ENCODE measurements around the gene CUL7.
A peak's percentile ranks its signal among the peaks of the same experiment; 100 is the strongest.
"Not testable (repeated sequence)": the region's sequence is repeated elsewhere in the genome, so short reads cannot be mapped to it uniquely, and the experiment has no call there.

Gene CUL7

DNA sequence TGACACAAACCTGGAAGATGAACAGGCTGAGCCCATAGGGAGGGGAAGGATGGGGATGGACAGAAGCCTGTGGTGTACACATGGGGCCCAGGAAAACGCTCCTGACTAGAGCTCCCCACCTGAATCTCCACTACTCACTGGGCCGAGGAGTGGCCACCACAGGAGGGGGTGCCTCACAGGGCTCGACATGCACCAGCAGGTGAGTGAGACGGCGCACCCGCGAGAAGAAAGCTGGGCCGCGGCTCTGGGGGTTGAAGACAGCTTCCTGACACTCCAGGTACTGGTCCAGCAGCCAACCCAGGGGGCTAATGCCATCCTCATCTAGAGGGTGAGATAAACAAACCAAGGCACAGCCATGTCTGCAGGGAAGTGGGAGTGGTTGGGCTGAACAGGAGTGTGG is 10.3 kb downstream of the CUL7 start:
- DNase-seq, result no peak

DNA sequence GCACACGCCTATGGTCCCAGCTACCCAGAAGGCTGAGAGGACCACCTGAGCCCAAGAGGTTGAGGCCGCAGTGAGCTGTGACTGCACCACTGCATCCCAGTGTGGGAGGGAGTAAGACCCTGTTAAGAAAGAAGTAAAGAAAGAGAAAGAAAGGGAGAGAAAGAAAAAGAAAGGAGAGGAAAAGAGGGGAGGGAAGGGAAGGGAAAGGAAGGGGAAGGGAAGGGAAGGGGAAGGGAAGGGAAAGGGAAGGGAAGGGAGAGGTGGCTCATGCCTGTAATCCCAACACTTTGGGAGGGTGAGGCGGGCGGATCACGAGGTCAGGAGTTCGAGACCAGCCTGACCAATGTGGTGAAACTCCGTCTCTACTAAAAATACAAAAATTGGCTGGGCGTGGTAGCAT is 12.2 kb downstream of the CUL7 start:
- DNase-seq, result not testable (repeated sequence)

DNA sequence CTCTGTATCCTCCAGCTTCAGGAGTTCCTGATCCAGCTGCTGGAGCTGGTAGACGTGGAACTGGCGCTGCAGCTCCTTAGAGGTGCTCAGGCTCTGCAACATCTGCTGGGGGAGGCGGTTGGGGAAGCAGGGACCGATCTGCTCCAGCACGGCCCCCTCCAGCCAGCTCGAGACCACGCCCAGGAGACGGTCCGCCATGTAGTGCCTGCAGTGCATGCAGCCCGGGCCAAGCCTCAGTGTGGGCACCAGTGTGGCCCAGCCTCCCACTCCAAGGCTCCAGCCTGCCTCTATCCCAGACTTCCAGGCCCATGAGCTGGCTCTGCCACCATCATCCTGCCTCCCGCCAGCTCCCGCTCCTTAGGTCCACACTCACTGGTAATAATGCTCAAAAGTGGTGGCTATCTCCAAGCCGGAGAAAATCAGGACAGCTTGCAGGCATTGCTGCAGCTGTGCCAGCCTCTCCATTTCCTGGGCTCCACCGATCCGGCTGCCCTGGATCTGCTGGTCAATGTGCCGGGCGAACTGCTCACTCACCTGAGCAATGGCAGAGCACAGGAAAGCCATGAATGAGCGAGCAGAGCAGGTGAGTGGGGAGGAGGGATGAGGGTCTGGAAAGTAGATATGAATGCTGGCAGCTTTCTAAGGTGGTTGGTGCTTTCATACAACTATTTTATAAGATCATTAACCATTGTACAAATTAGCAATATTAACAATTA is 13.0 kb downstream of the CUL7 start:
- no peak for DNase-seq

DNA sequence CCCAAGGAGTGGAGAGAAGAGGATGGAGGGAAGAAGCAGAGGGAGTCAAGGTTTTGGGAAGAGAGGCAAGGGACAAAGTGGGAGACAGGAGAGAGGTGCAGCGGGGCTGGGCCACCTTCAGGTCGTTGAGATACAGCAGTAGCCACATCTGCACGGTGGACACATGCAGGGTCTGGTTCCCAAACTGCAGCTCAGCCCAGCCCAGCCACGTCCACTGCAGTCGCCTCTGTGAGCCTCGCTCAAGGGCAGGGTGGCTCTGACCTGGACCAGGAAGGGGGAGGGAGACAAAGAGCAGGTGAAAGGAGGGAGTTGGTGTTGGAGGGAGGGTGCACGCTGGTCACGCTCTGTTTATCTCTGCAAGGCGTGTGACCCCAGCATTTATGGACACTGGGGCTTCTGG is 14.9 kb downstream of the CUL7 start:
- DNase-seq, result no peak

DNA sequence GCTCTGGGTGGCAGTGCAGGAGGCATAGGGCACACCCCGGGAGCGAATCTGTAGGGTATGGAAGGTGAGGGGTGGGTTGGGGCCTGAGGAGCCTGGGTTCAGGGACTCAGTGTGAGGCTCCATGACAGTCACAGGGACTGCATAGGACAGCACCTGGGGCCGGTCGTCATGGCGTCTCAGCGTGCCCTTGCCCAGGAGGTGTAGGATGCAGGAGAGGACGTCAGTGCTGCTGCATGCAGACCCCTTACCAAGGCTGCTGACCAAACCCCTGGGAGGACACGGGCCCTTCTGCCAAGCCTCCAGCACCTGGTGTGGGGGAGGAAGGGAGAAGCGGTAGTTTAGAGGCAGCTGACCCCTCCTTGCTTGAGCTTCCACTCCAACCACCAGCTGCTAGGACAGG is 15.9 kb downstream of the CUL7 start:
- no peak for DNase-seq

DNA sequence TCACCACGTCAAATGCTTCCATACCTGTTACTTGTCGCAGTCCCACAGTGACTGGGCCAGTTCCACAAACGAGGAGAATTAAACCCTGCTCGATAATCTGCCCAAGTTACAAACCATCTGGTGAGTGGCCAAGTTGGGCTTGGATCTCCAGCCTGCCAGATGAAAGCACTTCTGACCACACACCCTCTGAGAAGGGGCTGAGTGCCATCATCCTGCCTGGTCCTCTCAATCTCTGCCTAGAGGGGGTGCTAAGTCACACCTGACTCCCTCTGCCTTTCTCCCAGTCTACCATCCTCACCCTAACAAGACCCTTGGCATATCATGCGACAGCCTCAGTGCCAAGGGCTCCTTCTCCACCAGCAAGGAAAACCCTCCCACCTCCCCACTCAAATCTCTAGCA is 16.5 kb downstream of the CUL7 start:
- no peak for DNase-seq

DNA sequence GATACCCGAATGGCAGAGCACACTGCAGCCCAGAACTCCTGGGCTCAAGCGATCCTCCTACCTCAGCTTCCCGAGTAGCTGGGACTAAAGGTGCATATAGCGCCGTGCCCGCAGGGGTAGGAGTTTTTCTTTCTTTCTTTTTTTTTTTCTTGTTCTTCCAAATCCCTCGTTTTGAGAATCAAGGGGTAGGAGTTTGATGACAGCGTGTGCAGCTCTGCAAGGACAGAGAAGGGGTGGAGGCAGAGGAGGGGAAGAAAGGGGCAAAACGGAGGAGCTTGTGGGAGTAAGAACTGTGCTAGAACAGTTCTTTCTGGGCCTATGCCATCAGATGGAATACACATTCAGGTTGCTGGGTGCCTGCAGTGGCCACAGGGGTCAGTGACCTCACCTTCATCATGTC is 16.9 kb downstream of the CUL7 start:
- DNase-seq, result no peak

DNA sequence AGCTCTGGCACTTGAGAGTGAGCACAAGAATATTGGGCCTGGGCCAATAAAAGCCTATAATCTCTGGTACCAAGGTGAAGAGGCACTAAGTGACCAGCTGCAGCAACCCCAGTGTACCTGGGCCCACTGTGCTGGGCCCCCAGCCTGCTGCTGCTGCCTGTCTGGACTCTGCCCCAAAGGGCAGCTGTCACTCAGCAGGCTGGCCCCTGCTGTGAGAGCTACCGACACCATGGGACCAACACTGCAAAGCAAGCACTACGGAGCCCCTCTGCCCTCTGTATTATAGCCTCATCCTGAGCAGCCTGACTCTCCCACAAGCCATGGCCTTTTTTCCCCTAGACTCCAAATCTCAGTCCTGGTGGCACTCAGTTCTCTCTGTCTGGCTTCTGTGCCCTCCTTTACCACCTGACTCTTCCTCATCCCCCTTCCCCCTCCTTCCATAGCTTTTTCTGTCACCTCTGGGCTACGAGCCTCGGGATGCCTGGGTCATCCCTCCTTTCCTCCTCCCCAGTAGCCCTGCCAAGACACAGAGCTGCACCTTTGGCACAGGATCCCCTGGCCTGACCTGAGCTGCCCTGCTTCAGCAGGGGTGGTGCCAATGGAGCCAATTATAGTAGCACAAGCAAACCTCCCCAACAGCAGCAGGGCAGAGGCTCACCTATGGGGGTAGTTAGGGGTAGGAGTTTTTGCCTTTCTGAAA is 18.0 kb downstream of the CUL7 start:
- no peak for DNase-seq

DNA sequence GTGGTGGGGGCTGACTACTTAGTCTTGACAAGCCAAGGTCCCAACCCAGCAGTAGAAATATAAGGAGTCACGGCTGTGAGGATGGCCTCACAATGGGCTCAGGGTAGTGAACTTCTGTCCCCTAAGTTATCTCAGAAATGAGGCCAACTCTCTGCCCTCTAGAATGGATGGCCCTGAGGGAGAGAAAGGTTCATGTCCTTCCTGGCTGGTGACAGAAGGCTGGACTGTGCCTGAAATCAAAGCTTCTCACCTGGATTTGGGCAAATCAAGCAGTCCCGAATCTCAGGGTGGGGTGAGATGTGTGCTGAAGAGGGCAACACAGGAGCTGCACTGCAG is 19.5 kb downstream of the CUL7 start:
- DNase-seq, result no peak

DNA sequence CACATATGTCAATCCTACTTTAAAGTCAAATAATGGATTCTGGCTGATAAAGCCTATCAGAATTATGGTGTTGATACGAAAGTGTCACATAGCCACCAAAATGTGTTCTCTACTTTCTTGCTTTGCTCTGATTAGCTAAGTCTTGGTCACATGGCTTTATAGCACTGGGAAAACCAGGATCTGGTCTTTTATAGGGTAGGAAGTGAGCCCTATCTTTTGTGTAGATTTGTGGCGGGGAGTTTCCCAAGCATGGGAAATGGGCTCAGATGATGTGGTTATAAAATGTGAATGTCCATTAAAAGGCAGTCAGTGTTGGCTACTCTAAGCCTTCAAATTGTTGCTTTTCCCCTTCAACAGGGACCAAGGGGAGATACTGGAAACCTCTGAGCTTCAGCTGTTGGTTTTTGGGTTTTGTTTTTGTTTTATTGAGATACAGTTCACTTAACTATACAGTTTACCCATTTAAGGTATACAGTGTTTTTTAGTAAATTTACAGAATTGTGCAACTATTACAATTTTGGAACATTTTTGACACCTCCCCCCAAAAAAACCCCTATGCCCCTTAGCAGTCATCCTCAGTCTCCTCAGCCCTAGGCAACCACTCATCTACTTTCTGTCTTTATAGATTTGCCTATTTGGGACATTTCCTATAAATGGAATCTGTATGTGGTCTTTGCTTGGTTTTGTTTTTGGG is 20.0 kb downstream of the CUL7 start:
- DNase-seq, result no peak

DNA sequence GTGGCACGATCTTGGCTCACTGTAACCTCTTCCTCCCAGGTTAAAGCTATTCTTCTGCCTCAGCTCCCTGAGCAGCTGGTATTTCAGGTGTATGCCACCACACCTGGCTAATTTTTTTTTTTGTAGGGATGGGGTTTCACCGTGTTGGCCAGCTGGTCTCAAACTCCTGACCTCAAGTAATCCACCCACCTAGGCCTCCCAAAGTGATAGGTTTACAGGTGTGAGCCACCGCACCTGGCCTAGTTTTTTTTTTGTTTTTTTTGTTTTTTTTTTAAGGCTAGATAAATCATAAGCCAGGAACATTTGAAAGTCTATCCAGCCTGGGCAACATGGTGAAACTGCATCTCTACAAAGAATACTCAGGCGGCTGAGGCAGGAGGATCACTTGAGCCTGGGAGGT is 21.3 kb downstream of the CUL7 start:
- DNase-seq, result no peak

DNA sequence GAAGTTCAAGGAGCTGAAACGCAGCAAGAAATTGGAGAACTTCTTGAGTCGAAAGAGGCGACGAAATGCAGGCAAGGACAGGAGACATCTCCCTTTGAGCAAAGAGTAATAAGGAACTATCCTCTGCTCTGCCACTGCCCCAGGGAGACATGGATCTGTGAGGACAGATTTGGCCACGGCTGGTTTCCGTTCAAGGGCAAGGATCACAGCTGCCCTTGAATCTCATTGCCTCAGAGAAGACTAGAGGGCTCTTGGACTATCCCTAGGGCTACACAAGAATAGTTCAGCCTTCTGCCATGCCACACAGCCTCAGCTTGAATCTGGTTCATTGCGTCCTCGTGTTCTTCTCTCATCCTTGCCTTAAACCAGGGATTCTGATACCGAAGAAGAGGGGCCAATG is 24.5 kb downstream of the CUL7 start:
- no peak for DNase-seq

DNA sequence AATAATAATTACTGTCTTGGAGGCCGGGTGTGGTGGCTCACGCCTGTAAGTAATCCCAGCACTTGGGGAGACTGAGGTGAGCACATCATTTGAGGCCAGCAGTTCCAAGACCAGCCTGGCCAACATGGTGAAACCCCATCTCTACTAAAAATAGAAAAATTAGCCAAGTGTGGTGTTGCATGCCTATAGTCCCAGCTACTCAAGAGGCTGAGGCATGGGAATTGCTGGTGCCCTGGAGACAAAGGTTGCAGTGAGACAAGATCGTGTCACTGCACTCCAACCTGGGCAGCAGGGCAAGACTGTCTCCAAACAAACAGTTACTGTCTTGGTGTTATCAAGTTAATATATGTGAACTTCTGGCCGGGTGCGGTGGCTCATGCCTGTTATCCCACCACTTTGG is 27.3 kb downstream of the CUL7 start:
- no peak for DNase-seq

DNA sequence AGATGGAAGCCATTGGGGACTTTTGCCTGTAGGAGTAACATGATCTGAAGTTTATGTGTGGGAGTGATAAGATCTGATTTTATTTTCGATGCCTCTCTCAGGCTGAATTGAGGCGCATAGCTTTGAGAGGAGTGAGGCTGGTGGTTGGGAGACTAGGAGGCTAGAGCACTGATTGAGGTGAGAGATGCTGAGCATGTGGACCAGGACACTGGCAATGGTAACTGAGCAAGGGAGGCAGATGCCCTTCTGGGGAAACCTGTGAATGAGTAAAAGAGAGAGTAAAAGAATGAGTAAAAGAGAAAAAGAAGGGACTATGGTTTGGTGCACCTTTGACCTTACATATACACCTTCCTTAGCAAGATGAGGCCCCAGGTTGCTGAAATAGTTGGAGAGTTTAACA is 29.2 kb downstream of the CUL7 start:
- no peak for DNase-seq

DNA sequence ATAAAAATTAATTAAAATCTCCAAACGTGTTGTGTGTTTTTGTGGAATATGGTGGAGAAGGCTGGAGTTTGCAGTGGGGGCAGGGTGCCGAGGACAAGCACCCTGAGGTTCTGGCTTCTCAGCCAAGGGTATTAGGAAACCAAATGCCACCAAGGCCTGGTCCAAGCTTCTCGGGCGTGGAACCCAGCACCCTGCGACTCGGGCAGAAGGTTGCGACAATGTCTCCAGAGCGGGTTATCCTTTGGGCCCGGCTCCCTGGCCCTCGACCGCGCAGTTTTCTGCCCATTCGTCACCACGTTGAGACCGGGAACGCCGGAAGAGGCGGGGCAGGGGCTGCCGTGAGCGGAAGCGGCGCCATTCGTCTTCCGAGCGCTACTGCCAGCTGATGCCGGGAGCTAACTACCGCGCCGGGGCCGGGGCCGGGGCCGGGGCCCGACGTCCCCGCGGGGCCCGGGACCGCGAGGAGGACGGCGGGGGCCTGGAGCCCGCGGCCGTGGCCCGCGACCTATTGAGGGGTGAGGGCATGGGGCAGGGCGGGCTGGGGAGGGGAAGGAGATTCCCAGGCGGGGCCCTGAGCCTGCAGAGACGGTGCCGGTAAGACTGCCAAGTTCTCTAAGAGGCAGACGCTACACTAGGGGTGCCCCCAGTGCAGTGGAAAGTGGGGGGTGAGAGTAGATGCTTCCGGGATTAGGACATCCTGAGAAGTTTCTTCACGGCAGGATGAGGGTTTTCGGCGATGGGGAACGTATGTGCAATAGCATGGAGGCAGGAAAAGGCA is 32.2 kb downstream of the CUL7 start, which contains the start of gene RRP36:
TSS of gene RRP36 (plus strand) at position 354 of the 778 bp plus-strand sequence. CDS start at position 386, 32 bp downstream.
- DNase-seq, result peak; percentile 69

DNA sequence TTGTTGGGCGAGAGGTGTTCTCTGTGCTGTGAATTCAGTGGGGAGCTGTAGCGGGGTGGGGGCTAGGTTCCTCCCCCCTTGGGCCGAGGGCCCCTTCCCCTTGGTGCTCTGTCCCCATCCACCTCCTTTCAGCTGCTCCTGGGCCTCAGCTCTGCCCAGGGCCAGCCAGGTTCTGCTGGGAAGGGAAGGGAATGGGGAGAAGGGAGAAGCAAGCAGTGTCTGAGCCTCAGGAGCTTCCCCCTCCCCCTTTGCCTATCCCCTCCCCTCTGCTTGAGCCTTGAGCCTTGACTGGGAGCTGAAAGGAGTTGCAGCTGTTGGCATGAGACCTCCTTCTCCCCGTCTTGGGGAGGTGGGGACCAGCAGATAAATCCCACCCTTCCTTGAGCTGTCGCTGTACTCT is 32.8 kb downstream of the CUL7 start:
- DNase-seq, result no peak

DNA sequence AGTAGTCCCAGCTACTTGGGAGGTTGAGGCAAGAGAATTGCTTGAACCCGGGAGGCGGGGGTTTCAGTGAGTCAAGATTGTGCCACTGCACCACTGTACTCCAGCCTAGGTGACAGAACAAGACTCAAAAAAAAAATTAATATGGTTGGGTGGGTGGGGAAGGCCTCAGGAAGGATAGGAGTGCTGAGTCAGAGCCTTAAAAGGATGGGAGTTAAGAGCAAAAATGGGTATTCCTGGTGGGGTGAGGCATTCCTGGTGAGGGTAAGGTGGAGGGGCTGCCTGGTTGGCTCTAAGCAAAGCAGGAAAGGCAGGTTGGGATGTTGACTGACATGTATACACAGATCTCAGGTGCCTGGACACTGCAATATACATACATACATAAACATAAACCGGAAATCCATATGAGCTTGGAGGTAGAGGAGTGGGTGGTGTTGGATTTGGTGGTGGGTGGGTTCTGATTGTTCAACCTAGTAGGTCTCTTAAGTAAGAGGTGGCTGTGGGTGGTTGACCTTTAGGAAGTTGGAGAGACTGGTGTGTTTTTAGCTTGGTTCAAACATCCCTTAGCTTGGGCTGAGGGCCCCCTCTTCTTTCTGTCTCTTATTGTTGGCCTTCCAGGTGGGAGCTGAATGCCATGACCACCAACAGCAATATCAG is 33.5 kb downstream of the CUL7 start:
- no peak for DNase-seq

DNA sequence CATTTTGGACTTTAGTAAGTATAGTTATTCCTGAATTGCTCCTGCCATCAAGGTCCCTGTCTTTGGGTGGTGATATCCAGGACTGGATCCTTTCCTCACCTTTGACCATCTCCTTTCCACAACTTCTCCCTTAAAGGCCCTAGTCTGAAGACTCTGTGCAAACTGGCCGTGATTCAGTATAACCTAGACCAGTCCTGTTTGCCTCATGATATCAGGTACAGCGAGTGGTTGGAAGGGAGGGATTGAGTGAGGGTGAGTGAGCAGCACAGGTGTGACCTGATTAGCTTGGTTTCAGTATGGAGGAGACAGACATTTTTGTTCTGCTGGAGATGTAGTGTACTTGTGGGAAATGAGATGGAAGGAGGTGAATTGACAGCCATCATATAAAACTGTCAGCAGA is 34.5 kb downstream of the CUL7 start:
- DNase-seq, result no peak

DNA sequence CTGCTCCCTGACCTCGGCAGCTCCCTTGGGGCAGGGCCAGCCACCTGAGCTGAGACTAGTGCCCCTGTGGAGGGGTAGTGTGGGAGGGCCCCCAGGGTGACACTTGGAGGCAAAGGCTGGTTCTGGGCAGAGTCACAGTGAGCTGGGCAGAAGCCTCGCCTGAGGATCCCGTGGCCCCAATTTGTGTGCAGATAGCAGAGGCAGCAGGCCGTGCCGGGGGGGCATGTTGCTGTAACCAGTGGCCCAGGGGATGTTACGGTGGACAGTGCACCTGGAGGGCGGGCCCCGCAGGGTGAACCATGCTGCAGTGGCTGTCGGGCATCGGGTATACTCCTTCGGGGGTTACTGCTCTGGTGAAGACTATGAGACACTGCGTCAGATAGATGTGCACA is 36.7 kb downstream of the CUL7 start:
- DNase-seq, result no peak

DNA sequence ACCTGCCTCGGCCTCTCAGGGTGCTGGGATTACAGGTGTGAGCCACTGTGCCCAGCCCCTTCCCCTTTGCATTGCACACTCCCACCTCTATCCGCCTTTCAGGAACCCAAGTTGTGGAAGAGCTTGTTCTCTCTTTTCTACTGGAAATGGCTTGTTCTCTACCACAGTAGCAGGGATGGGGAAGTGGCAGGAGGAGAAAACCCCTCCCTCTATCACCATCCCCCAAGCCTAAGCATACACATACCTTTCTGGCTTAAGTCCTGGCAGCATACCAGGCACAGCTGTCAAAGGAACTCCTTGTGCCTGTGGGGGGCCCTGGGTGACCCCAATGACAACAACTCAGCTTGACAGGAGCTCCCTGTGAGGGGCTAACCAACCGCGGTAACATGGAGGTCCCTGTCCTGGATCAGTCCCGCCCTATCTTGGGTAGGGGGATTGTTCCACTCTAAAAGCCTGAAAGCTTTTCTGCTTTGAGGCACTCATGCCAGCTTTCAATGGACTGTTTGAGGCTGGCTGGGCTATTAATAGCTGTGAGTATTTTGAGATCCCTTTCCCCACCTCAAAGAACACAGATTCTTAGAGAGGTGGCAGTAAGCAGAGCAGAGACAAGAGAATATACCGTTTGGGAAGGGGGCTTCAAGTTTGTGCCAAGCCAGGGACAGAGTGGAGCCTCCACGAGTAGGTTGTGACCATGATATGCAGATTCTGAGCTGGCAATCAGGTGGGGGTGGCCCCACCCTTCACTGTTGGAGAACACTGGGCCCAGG is 37.3 kb downstream of the CUL7 start:
- no peak for DNase-seq

DNA sequence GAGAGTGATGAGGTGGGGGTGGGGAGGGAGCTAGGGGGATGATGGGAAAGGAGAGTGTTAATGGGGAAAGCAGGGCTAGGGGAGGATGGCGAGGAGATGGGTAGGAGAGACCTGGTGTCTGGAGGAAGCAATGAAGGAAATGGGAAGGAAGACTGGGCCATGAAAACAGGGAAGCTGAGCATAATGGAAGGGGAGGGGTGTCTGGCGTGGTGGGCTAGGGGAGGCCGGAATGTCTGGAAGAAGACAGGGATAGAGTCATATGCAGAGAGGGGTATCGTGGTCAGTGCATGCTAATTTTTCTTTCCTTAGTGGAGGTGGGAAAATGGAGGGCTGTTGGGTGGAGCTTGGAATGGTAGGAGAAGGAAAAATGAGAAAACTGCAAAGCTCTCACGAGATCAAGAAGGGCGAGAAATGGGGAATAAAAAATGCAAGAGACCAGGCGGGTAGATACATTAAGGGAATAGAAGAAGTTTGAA is 39.2 kb downstream of the CUL7 start:
- peak; percentile 2 for DNase-seq

DNA sequence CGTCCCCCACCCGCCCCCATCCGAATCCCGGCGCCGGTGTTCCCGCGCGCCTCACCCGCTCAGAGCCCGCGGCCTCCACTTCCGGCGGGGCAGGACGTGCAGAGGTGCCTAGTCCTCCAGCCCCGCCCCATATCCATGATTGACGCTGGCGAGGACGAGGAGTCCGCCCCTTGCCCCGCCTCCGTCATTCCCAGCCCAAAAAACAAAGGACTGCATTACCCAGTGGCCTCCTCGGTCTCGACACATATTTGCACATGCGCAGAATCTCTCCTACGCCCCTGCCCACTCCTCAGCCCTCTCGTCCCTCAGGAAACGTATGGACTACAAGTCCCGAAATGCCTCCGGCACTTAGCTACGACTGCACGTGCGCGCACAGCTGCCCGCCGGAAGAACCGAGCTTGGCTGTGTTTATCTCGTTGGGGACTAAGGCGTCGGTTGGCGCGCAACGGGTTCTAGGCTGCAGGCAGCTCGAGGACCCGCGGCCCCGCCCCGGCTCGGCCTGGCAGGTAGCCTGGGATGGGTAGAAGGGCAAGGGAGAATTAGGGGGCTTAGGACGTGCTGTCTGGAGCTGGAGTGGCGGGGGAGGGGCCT is 39.7 kb downstream of the CUL7 start, which contains the start of the genes KLHDC3 and MEA1:
TSS of gene KLHDC3 (plus strand) at position 407 of the 591 bp plus-strand sequence. CDS start 2,944 bp downstream, outside the sequence.
TSS of gene MEA1 (minus strand) at position 104 of the 591 bp plus-strand sequence. CDS start 133 bp downstream, outside the sequence.
- peak; percentile 100 for DNase-seq

All from NCI-H2029 (cell line).